Esophagus muscularis mucosa (tissue), 4 donors: ENCODE results near the gene ERCC4. TPM values are rescaled to one million over a fixed set of nuclear protein-coding genes. Genes with fewer than 3 reads are reported as not detected.

Experiments used
- DNase-seq: peaks from one replicate; pipeline ENCODE4 v3.0.0-alpha.2; 2017; ENCODE audit errors: extremely low spot score
- H3K27ac ChIP-seq, 4 donors: fragments of 200-600 bp; sonication (generic); replicated peaks in 1 of 4; 1 replicate in 3 of 4; 2 replicates in 1 of 4; pipeline ENCODE4 v1.5.1; 2016 to 2019; ENCODE audit warnings: mild to moderate bottlenecking in 1 of 4
- H3K27me3 ChIP-seq, 4 donors: fragments of 200-600 bp; sonication (generic); one replicate each; pipeline versions ENCODE4 v1.5.1 to v1.6.0; 2016 to 2019
- H3K36me3 ChIP-seq, 4 donors: fragments of 200-600 bp; sonication (generic); one replicate each; pipeline ENCODE4 v1.5.1; 2016 to 2019
- H3K4me1 ChIP-seq, 4 donors: fragments of 200-600 bp; sonication (generic); one replicate each; pipeline ENCODE4 v1.5.1; 2016 to 2019
- H3K4me3 ChIP-seq, 4 donors: fragments of 200-600 bp; sonication (generic); 1 replicate in 2 of 4; 2 replicates in 2 of 4; pipeline ENCODE4 v1.5.1; 2016 to 2019; ENCODE audit warnings: mild to moderate bottlenecking in 4 of 4, moderate library complexity in 1 of 4
- H3K9me3 ChIP-seq, 4 donors: fragments of 200-600 bp; sonication (generic); 1 replicate in 3 of 4; 2 replicates in 1 of 4; pipeline ENCODE4 v1.5.1; 2016 to 2019
- CTCF ChIP-seq, 3 experiments: fragments of 200-600 bp in 2 of 3; fragments of 450-650 bp in 1 of 3; sonication (generic) in 2 of 3; IDR thresholded peaks; one replicate each; pipeline ENCODE4 v1.5.1; 2017 to 2019; ENCODE audit warnings: antibody characterized with exemption in 3 of 3, mild to moderate bottlenecking in 2 of 3, moderate library complexity in 1 of 3
- EP300 ChIP-seq: sonication (generic); formaldehyde crosslinking; IDR thresholded peaks from one replicate; pipeline ENCODE4 v1.6.1; 2017; ENCODE audit warnings: antibody characterized with exemption
- POLR2A ChIP-seq: fragments of 450-650 bp; IDR thresholded peaks from one replicate; pipeline ENCODE4 v1.6.1; 2017; ENCODE audit warnings: antibody characterized with exemption, moderate library complexity, mild to moderate bottlenecking, low read depth
- POLR2AphosphoS5 ChIP-seq, 2 donors: sonication (generic); formaldehyde crosslinking; IDR thresholded peaks; one replicate each; pipeline ENCODE4 v1.6.1; 2017; ENCODE audit warnings: antibody characterized with exemption in 2 of 2
- WGBS: methylation state at CpG from one replicate; pipeline ENCODE4 v1.1.5; 2018; 5-methylcytosine and 5-hydroxymethylcytosine counted together
- intact Hi-C: fragments of 100-400 bp; cut with DNase I; formaldehyde crosslinking; loops from one replicate; pipeline ENCODE4 v1.15.1; 2023
- total RNA-seq, 4 donors: library from RNA; depleted of rRNA; stranded (reverse); fragments of >200 nt; gene quantifications; one replicate each; pipeline versions ENCODE4 v1.1.0 to v1.2.1, GENCODE V29; 2016

Gene ERCC4
- total RNA-seq, 4 donors from 2014 or later = 4.6 to 10.0 (median 8.6) TPM

- Histone ChIP-seq H3K36me3 (peaks cover 15 to 49% (median 46%) of the 10 kb centered on the region in 4 donors), H3K4me3 (no peak overlapping the region), H3K4me1 (peaks cover 0 to 6% (median 2%) of the 10 kb centered on the region in 4 donors), H3K27me3 (no peaks in the 10 kb centered on the region), H3K27ac (no peak overlapping the region), H3K9me3 (no peaks in the 10 kb centered on the region)
- DNase-seq = no peak
- intact Hi-C loops = no loop called here
- TF ChIP-seq CTCF (IDR thresholded peaks at IDR 0.05) = no peak
- TF ChIP-seq EP300 = no peak
- no peak for TF ChIP-seq POLR2AphosphoS5 (IDR thresholded peaks at IDR 0.05)
- no peak for TF ChIP-seq POLR2A
- WGBS = 89% methylated on average over 9 of the region's 9 CpGs
These were observed 26.0 kb downstream of the ERCC4 start for GRCh38 chr16:13945744-13946485.

- H3K27me3 ChIP-seq = no peaks in the 10 kb centered on the region
- H3K36me3 ChIP-seq = peaks cover 15 to 49% (median 46%) of the 10 kb centered on the region in 4 donors
- H3K9me3 ChIP-seq = no peaks in the 10 kb centered on the region
- WGBS = 62% methylated on average over 9 of the region's 9 CpGs
- H3K4me3 ChIP-seq = no peak overlapping the region
- no peak for DNase-seq
- TF ChIP-seq POLR2AphosphoS5 (IDR thresholded peaks at IDR 0.05) (no peak), POLR2A (no peak), EP300 (no peak)
- intact Hi-C loops = no loop called here
- no peak overlapping the region for H3K27ac ChIP-seq
- peaks cover 0 to 6% (median 2%) of the 10 kb centered on the region in 4 donors for H3K4me1 ChIP-seq
These were observed 28.1 kb downstream of the ERCC4 start for GRCh38 chr16:13948086-13948485.

GRCh38 chr16:13950821-13951547 is 31.0 kb downstream of the ERCC4 start:
- peaks cover 0 to 6% (median 2%) of the 10 kb centered on the region in 4 donors for H3K4me1 ChIP-seq
- no peak for DNase-seq
- intact Hi-C loops = loop anchor here (10.0 kb wide), 1 partner anchor 64 kb away; no protein-coding TSS in a partner anchor
- 93% methylated on average over 5 of the region's 5 CpGs for WGBS
- TF ChIP-seq CTCF (IDR thresholded peaks at IDR 0.05) (no peak), POLR2A (no peak), EP300 (no peak), POLR2AphosphoS5 (IDR thresholded peaks at IDR 0.05) (no peak)
- no peaks in the 10 kb centered on the region for H3K27me3 ChIP-seq
- peaks cover 6 to 35% (median 32%) of the 10 kb centered on the region in 4 donors for H3K36me3 ChIP-seq
- H3K4me3 ChIP-seq = no peak overlapping the region
- H3K27ac ChIP-seq = no peak overlapping the region
- H3K9me3 ChIP-seq = no peaks in the 10 kb centered on the region

GRCh38 chr16:13951611-13952010 is 31.7 kb downstream of the ERCC4 start:
- H3K27me3 ChIP-seq = no peaks in the 10 kb centered on the region
- no peak for TF ChIP-seq CTCF (IDR thresholded peaks at IDR 0.05)
- TF ChIP-seq EP300 = no peak
- no peak for TF ChIP-seq POLR2AphosphoS5 (IDR thresholded peaks at IDR 0.05)
- no peak for TF ChIP-seq POLR2A
- WGBS = 77% methylated on average over 3 of the region's 3 CpGs
- peaks cover 6 to 29% (median 26%) of the 10 kb centered on the region in 4 donors for H3K36me3 ChIP-seq
- intact Hi-C loops = loop anchor here (10.0 kb wide), 1 partner anchor 63 kb away; no protein-coding TSS in a partner anchor
- H3K27ac ChIP-seq = no peak overlapping the region
- H3K4me3 ChIP-seq = no peak overlapping the region
- peaks cover 0 to 11% (median 6%) of the 10 kb centered on the region in 4 donors for H3K4me1 ChIP-seq
- DNase-seq = no peak
- H3K9me3 ChIP-seq = no peaks in the 10 kb centered on the region

GRCh38 chr16:13953501-13953900 is 33.5 kb downstream of the ERCC4 start:
- WGBS = 82% methylated on average over 2 of the region's 2 CpGs
- intact Hi-C loops = loop anchor here (10.0 kb wide), 1 partner anchor 61 kb away; no protein-coding TSS in a partner anchor

More at GRCh38 chr16:13953501-13953900, 33.5 kb downstream of the ERCC4 start:
- Histone ChIP-seq H3K36me3 (peaks cover 0 to 10% (median 8%) of the 10 kb centered on the region in 4 donors), H3K27me3 (no peaks in the 10 kb centered on the region), H3K9me3 (no peaks in the 10 kb centered on the region), H3K4me3 (no peak overlapping the region), H3K4me1 (peaks cover 9 to 20% (median 18%) of the 10 kb centered on the region in 4 donors), H3K27ac (no peak overlapping the region)
- DNase-seq = no peak
- TF ChIP-seq EP300 (no peak), CTCF (IDR thresholded peaks at IDR 0.05) (no peak), POLR2AphosphoS5 (IDR thresholded peaks at IDR 0.05) (no peak), POLR2A (no peak)
